ENCODE results near the gene CNIH1.
"Not testable (repeated sequence)": the region's sequence is repeated elsewhere in the genome, so short reads cannot be mapped to it uniquely, and the experiment has no call there.

DNA sequence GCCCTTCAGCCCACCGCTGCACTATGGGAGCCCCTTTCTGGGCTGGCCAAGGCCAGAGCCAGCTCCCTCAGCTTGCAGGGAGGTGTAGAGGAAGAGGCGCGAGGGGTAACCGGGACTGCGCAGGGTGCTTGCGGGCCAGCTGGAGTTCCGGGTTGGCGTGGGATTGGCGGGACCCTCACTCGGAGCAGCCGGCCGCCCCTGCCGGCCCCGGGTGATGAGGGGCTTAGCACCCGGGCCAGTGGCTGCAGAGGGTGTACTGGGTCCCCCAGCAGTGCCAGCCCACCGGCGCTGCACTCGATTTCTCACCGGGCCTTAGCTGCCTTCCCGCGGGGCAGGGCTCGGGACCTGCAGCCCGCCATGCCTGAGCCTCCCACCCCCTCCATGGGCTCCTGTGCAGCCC lies 1.8 kb upstream of the CNIH1 start:
- not testable (repeated sequence) for TF ChIP-seq POLR2A, POLR2AphosphoS5, TAF1, POU2F2 (IDR thresholded peaks at IDR 0.05; ENCODE audit: low read depth, low read length)

All from GM12891 (cell line).